Keratinocyte (primary cell): ENCODE data around the gene ASAP3.

Source experiments
- CTCF ChIP-seq, 3 experiments: IDR thresholded peaks in 1 of 3; conservative IDR thresholded peaks in 1 of 3; optimal IDR thresholded peaks in 1 of 3; 2 replicates in 2 of 3; 3 replicates in 1 of 3; pipeline versions ENCODE3 to v1.5.1; 2011; ENCODE audit warnings: low read length in 3 of 3, mild to moderate bottlenecking in 3 of 3, moderate library complexity in 2 of 3, control low read depth in 1 of 3, inconsistent platforms in 1 of 3; ENCODE audit not compliant: insufficient read depth in 2 of 3; ENCODE audit errors: extremely low read depth in 1 of 3
- EZH2 ChIP-seq: IDR thresholded peaks from one replicate; pipeline ENCODE4 v1.6.1; 2012; ENCODE audit warnings: inconsistent platforms, mild to moderate bottlenecking, low read length, moderate library complexity

DNA sequence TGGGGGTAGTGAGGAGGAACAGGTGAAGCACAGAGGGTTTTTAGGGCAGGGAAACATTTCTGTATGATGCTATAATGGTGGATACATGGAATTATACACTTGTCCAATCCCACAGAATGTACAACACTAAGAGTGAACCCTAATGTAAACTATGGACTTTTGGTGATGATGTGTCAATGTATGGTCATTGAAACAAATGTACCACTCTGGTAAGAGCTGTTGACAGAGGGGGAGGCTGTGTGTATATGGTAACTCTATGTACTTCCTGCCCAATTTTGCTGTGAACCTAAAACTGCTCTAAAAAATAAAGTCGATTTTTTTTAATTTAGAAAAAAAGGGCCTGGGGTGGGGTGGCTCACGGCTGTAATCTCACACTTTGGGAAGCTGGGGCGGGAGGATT is 22.9 kb downstream of the ASAP3 start:
- TF ChIP-seq CTCF (optimal IDR thresholded peaks at IDR 0.05 in 1 of 3, IDR thresholded peaks at IDR 0.05 in 1 of 3, conservative IDR thresholded peaks at IDR 0.05 in 1 of 3; ENCODE audit: extremely low read depth in 1 of 3, insufficient read depth in 2 of 3, low read length in 3 of 3) (no peak), EZH2 (no peak)
